Ovary (tissue), 9 donors: Measurements from ENCODE around the gene ALK. TPM values are rescaled to one million over a fixed set of nuclear protein-coding genes. Genes with fewer than 3 reads are reported as not detected.

Experiments
- DNase-seq, 5 donors: peaks; one replicate each; pipeline ENCODE4 v3.0.0-alpha.2; 2019 to 2020
- H3K27ac ChIP-seq, 2 donors: fragments of 200-600 bp; one replicate each; pipeline versions ENCODE4 v1.5.1 to v1.8.0; 2019 to 2022
- H3K27me3 ChIP-seq: fragments of 200-600 bp; one replicate; pipeline ENCODE4 v1.8.0; 2022
- H3K36me3 ChIP-seq: fragments of 200-600 bp; sonication (generic); one replicate; pipeline ENCODE4 v1.5.1; 2019
- H3K4me1 ChIP-seq: one replicate; pipeline ENCODE4 v1.8.1; 2013; ENCODE audit warnings: mild to moderate bottlenecking, moderate library complexity; ENCODE audit not compliant: insufficient read depth
- H3K4me3 ChIP-seq: fragments of 200-600 bp; sonication (generic); one replicate; pipeline ENCODE4 v1.5.1; 2017
- H3K9me3 ChIP-seq, 2 donors: fragments of 200-600 bp in 1 of 2; sonication (generic) in 1 of 2; one replicate each; pipeline versions ENCODE4 v1.5.1 to v1.8.1; 2013 to 2019; ENCODE audit warnings: mild to moderate bottlenecking in 1 of 2, moderate library complexity in 1 of 2
- EP300 ChIP-seq: sonication (generic); formaldehyde crosslinking; IDR thresholded peaks from one replicate; pipeline ENCODE4 v1.6.1; 2017; ENCODE audit warnings: antibody characterized with exemption
- POLR2A ChIP-seq: fragments of 450-650 bp; IDR thresholded peaks from one replicate; pipeline ENCODE4 v1.6.1; 2017; ENCODE audit warnings: antibody characterized with exemption, mild to moderate bottlenecking, moderate library complexity
- WGBS, 3 donors: extraction: QIAGEN DNeasy Blood & Tissue Kit in 1 of 3; methylation state at CpG; one replicate each; pipeline versions ENCODE4 v1.1.5 to v1.1.7; 2013 to 2017; 5-methylcytosine and 5-hydroxymethylcytosine counted together
- intact Hi-C, 4 donors: fragments of 100-400 bp; cut with DNase I; formaldehyde crosslinking; loops; one replicate each; pipeline versions ENCODE4 v1.11.0 to v1.15.1; 2022 to 2023
- polyA plus RNA-seq, 2 donors: library from polyadenylated mRNA; stranded (reverse); fragments of 200-250 nt in 1 of 2; fragments of 350-450 nt in 1 of 2; fragmentation: Illumina TruSeq in 1 of 2; extraction: RNeasy Lipid Tissue Mini Kit (QIAGEN cat#74804) in 1 of 2; gene quantifications; one replicate each; pipeline ENCODE4 v1.2.3, GENCODE V29; 2013 to 2014
- total RNA-seq, 7 donors: library from RNA; depleted of rRNA in 2 of 7; stranded (reverse); fragments of >200 nt in 2 of 7; fragmentation: NEBNext Ultra II Directional in 3 of 7; extraction: Animal tissue kit (Norgen Biotek cat#: 25700) in 3 of 7; gene quantifications; one replicate each; pipeline versions ENCODE4 v1.1.0 to v1.2.4, GENCODE V29; 2016 to 2023
- TF ChIP-seq, protein P1 (sequence below), 3 donors: fragments of 450-650 bp in 2 of 3; fragments of 200-600 bp in 1 of 3; IDR thresholded peaks; one replicate each; pipeline versions ENCODE4 v1.5.1 to v1.8.0; 2016 to 2022; ENCODE audit warnings: antibody characterized with exemption in 3 of 3, mild to moderate bottlenecking in 1 of 3
- donor health status: DM: no; HTN: no; CAD: no; lungs with moderate emphysema.
- donor health status: DM: no; HTN: no; CAD: no.
- donor health status: Bipolar disorder and iron deficiency.
- donor health status: DM: yes; HTN: yes; CAD: no.
- donor health status: DM: no; HTN: no; CAD: no.
- donor health status: DM: yes; HTN: yes; CAD: no.

Gene ALK
- total and polyA plus RNA-seq, 9 donors = 0.05 to 1.7 (median 0.23) TPM; not detected in 1

DNA sequence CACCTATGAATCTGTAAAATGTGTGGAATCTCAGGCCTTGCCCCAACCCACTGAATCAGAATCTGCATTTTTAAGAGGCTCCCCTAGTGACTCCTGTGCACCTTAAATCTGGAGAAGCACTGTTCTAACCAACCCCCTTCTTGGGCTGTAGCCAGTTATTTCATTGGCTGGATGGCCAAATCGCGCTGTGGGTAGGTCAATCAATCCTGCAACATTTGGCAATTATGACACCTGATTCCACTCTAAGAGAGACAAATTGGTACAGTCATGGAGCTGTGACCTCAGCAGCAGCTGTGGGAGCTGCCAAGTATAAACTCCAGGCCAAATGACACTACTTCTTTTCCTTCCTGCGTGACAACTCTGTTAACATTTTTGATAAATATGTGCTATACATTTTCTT lies 597.4 kb downstream of the ALK start:
- Histone ChIP-seq H3K4me1 (no peaks in the 10 kb centered on the region), H3K36me3 (no peaks in the 10 kb centered on the region), H3K4me3 (no peak overlapping the region), H3K27me3 (no peaks in the 10 kb centered on the region), H3K27ac (no peak overlapping the region), H3K9me3 (no peaks in the 10 kb centered on the region)
- DNase-seq = no peak
- TF ChIP-seq POLR2A = no peak
- TF ChIP-seq, protein P1, sequence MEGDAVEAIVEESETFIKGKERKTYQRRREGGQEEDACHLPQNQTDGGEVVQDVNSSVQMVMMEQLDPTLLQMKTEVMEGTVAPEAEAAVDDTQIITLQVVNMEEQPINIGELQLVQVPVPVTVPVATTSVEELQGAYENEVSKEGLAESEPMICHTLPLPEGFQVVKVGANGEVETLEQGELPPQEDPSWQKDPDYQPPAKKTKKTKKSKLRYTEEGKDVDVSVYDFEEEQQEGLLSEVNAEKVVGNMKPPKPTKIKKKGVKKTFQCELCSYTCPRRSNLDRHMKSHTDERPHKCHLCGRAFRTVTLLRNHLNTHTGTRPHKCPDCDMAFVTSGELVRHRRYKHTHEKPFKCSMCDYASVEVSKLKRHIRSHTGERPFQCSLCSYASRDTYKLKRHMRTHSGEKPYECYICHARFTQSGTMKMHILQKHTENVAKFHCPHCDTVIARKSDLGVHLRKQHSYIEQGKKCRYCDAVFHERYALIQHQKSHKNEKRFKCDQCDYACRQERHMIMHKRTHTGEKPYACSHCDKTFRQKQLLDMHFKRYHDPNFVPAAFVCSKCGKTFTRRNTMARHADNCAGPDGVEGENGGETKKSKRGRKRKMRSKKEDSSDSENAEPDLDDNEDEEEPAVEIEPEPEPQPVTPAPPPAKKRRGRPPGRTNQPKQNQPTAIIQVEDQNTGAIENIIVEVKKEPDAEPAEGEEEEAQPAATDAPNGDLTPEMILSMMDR (IDR thresholded peaks at IDR 0.05) = no peak
- no peak for TF ChIP-seq EP300
- intact Hi-C loops = no loop called here
- 33 to 49% (median 37%) methylated on average over 3 of the region's 3 CpGs for WGBS, 3 donors

DNA sequence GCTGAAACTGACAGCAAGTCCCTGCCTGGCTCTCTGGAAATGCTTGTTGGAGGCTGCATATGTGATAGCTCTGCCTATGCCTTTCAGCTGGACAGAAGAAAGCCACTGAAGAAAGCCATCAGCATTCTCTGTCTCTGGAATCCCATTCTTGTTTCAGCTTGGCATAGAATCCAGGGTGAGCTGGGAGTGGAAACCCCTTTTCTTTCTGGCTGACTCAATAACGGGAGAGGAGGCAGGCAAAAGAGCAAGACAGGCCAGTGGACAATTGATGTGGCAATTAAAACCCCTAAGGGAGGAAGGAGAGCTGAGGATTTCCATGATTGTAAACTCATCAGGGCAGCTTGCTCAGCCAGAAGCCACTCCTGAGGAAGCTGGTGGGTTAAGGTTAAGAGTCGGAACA lies 598.1 kb downstream of the ALK start:
- intact Hi-C loops = no loop called here
- WGBS, 3 donors = 55 to 70% (median 57%) methylated on average over 2 of the region's 2 CpGs
- H3K4me3 ChIP-seq = no peak overlapping the region
- no peak for TF ChIP-seq POLR2A
- TF ChIP-seq EP300 = no peak
- TF ChIP-seq, protein P1 (IDR thresholded peaks at IDR 0.05) = no peak
- no peak for DNase-seq
- H3K4me1 ChIP-seq = no peaks in the 10 kb centered on the region
- H3K27me3 ChIP-seq = no peaks in the 10 kb centered on the region
- no peaks in the 10 kb centered on the region for H3K9me3 ChIP-seq
- H3K36me3 ChIP-seq = no peaks in the 10 kb centered on the region
- no peak overlapping the region for H3K27ac ChIP-seq

DNA sequence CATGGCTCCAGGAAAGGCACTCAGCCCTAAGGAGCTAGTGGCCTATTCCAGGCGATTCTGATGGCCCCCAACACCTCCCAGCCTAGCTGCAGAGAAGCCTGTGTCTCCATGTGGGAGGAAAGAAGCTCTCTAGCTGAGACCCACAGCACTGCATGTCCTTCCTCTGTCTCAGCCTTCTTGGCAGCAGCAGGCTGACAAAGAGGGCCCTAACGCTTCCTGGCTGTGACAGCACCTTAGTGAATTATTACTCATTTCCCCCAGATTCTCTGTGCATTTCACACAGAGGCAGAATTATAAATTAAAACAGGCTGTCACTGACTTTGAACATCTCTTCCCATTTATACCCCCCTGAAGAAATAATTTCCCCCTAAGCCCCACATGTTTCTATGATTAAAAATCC lies 599.4 kb downstream of the ALK start:
- H3K27me3 ChIP-seq = no peaks in the 10 kb centered on the region
- TF ChIP-seq, protein P1 (IDR thresholded peaks at IDR 0.05) = no peak
- TF ChIP-seq POLR2A = no peak
- TF ChIP-seq EP300 = no peak
- no peaks in the 10 kb centered on the region for H3K36me3 ChIP-seq
- 28 to 34% (median 30%) methylated on average over 2 of the region's 2 CpGs for WGBS, 3 donors
- intact Hi-C loops = no loop called here
- DNase-seq = no peak
- H3K27ac ChIP-seq = no peak overlapping the region
- H3K4me3 ChIP-seq = no peak overlapping the region
- H3K9me3 ChIP-seq = no peaks in the 10 kb centered on the region
- H3K4me1 ChIP-seq = no peaks in the 10 kb centered on the region

DNA sequence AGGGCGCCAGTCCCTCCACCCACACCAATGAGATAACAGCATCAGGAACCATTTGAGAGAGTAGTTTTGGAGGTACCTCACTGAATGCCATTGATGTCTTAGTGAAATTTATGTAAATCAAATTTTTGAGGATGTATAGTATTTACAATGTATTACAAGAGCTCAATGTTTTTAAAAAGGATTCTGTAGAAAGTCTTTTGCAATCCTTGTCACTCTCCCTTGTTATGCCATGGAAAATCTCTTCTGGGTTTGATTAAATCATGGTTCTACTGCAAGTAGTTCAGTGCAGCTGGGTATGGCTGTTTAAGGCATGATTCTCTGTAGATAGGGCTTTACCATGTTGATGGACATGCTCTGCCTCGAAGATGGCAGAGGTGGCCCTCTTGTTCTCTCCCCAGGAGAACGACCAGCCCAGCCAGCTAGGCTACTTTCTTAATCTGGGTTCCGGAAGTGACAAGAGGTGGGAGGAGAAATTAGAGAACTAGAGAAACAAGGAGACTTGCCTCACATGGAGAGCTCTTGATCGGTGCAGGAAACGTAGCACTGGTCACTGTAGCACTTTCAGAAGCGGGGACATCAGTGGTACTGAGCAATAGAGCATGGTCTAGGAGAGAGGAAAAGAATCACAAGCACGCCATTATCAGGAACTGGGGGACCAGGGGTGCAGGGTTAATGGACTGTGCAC lies 603.4 kb downstream of the ALK start:
- 80 to 89% (median 87%) methylated on average over 8 of the region's 8 CpGs for WGBS, 3 donors
- Histone ChIP-seq H3K27me3 (no peaks in the 10 kb centered on the region), H3K4me3 (no peak overlapping the region), H3K36me3 (no peaks in the 10 kb centered on the region), H3K27ac (no peak overlapping the region), H3K9me3 (no peaks in the 10 kb centered on the region), H3K4me1 (no peaks in the 10 kb centered on the region)
- intact Hi-C loops = no loop called here
- TF ChIP-seq POLR2A = no peak
- no peak for TF ChIP-seq EP300
- TF ChIP-seq, protein P1 (IDR thresholded peaks at IDR 0.05) = no peak
- DNase-seq = no peak
